HL-60 (cell line): Measurements from ENCODE around the gene CCDC192.

Experiments
- DNase-seq, 2 experiments: peaks; one replicate each; pipeline ENCODE4 v3.0.0-alpha.2; 2010 to 2020; ENCODE audit warnings: low read depth in 1 of 2, low spot score in 1 of 2
- H3K27ac ChIP-seq: fragments of 250-450 bp; sonication (Bioruptor Pico); replicated peaks from 2 replicates; pipeline ENCODE4 v1.5.1; 2020; ENCODE audit warnings: mild to moderate bottlenecking, moderate library complexity
- H3K27me3 ChIP-seq: fragments of 250-450 bp; sonication (Bioruptor Pico); 2 replicates; pipeline ENCODE4 v1.5.1; 2021; ENCODE audit warnings: mild to moderate bottlenecking, moderate library complexity; ENCODE audit not compliant: insufficient read depth, poor library complexity, severe bottlenecking
- H3K4me3 ChIP-seq: replicated peaks from 2 replicates; pipeline ENCODE4 v1.5.1; 2011; ENCODE audit warnings: mild to moderate bottlenecking, control low read depth, low read length; ENCODE audit not compliant: insufficient read depth
- GABPA ChIP-seq: IDR thresholded peaks from 2 replicates; pipeline ENCODE4 v1.6.1; 2012; ENCODE audit warnings: low read depth
- POLR2AphosphoS5 ChIP-seq: IDR thresholded peaks from 2 replicates; pipeline ENCODE4 v1.6.1; 2012; ENCODE audit warnings: low read depth
- REST ChIP-seq: IDR thresholded peaks from 2 replicates; pipeline ENCODE4 v1.6.1; 2012; ENCODE audit warnings: low read depth; ENCODE audit not compliant: insufficient replicate concordance
- SPI1 ChIP-seq: IDR thresholded peaks from 2 replicates; pipeline ENCODE4 v1.6.1; 2012; ENCODE audit warnings: low read depth, mild to moderate bottlenecking, borderline replicate concordance
- TF ChIP-seq, protein P1 (sequence below): IDR thresholded peaks from one replicate; pipeline ENCODE4 v1.5.1; 2011; ENCODE audit warnings: low read length, control low read depth, inconsistent platforms; ENCODE audit not compliant: insufficient read depth

CCDC192 gene

GRCh38 chr5:127814588-127814973 lies 111.4 kb downstream of the CCDC192 start:
- Histone ChIP-seq H3K27ac (no peak overlapping the region), H3K27me3 (no peaks in the 10 kb centered on the region), H3K4me3 (no peak overlapping the region)
- TF ChIP-seq, protein P1, sequence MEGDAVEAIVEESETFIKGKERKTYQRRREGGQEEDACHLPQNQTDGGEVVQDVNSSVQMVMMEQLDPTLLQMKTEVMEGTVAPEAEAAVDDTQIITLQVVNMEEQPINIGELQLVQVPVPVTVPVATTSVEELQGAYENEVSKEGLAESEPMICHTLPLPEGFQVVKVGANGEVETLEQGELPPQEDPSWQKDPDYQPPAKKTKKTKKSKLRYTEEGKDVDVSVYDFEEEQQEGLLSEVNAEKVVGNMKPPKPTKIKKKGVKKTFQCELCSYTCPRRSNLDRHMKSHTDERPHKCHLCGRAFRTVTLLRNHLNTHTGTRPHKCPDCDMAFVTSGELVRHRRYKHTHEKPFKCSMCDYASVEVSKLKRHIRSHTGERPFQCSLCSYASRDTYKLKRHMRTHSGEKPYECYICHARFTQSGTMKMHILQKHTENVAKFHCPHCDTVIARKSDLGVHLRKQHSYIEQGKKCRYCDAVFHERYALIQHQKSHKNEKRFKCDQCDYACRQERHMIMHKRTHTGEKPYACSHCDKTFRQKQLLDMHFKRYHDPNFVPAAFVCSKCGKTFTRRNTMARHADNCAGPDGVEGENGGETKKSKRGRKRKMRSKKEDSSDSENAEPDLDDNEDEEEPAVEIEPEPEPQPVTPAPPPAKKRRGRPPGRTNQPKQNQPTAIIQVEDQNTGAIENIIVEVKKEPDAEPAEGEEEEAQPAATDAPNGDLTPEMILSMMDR, result no peak
- TF ChIP-seq POLR2AphosphoS5, result no peak
- TF ChIP-seq REST, result no peak
- no peak for TF ChIP-seq GABPA
- no peak for TF ChIP-seq SPI1
- DNase-seq, result no peak

- H3K27ac ChIP-seq, result no peak overlapping the region
- DNase-seq, result no peak
These were observed 117.8 kb downstream of the CCDC192 start for GRCh38 chr5:127820910-127821553.

GRCh38 chr5:127821896-127822295 lies 118.7 kb downstream of the CCDC192 start:
- no peak for DNase-seq
- H3K4me3 ChIP-seq, result no peak overlapping the region
- no peak overlapping the region for H3K27ac ChIP-seq
- H3K27me3 ChIP-seq, result no peaks in the 10 kb centered on the region
- TF ChIP-seq SPI1 (no peak), POLR2AphosphoS5 (no peak), GABPA (no peak), REST (no peak)
- TF ChIP-seq, protein P1, result no peak

More at GRCh38 chr5:127820910-127821553, 117.8 kb downstream of the CCDC192 start:
- TF ChIP-seq SPI1, result no peak
- Histone ChIP-seq H3K27me3 (no peaks in the 10 kb centered on the region), H3K4me3 (no peak overlapping the region)

DNA sequence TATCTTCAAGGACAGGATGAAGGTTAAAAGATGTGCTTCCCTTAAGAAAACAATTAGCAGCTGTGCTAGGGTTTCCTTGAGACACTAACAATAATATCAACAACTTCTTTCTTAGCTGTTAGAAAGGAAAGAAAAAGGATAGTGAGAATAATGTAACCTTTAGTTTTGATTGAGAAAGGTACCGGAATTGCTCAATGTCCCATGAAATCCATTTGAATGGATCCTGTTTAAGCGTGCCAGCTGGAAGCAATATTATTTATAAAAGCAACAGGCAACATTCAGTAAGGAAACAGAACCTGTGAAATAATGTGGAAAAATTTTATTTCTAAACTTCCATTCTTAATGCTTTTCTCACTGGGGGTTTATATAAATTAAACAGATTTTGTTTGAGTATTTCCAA lies 120.9 kb downstream of the CCDC192 start:
- H3K27me3 ChIP-seq, result no peaks in the 10 kb centered on the region
- H3K27ac ChIP-seq, result no peak overlapping the region
- no peak for DNase-seq
- TF ChIP-seq, protein P1, result no peak
- TF ChIP-seq REST (no peak), POLR2AphosphoS5 (no peak), SPI1 (no peak), GABPA (no peak)
- H3K4me3 ChIP-seq, result no peak overlapping the region
